Measurements from ENCODE around the gene LMF1. TPM values are rescaled to one million over a fixed set of nuclear protein-coding genes. Genes with fewer than 3 reads are reported as not detected.

LMF1 gene
- total and polyA plus RNA-seq, 2 experiments from 2014 or later = 18.8 to 41.6 TPM

GRCh38 chr16:856811-857210 is 114.0 kb downstream of the LMF1 start:
- no peak overlapping the region for H3K27ac ChIP-seq
- H3K36me3 ChIP-seq = no peaks in the 10 kb centered on the region
- no peaks in the 10 kb centered on the region for H3K27me3 ChIP-seq
- no peaks in the 10 kb centered on the region for H3K4me1 ChIP-seq (ENCODE audit: low read depth)
- DNase-seq (ENCODE audit: low read depth in 1 of 2, low spot score in 1 of 2) = no peak
- TF ChIP-seq, protein P1, sequence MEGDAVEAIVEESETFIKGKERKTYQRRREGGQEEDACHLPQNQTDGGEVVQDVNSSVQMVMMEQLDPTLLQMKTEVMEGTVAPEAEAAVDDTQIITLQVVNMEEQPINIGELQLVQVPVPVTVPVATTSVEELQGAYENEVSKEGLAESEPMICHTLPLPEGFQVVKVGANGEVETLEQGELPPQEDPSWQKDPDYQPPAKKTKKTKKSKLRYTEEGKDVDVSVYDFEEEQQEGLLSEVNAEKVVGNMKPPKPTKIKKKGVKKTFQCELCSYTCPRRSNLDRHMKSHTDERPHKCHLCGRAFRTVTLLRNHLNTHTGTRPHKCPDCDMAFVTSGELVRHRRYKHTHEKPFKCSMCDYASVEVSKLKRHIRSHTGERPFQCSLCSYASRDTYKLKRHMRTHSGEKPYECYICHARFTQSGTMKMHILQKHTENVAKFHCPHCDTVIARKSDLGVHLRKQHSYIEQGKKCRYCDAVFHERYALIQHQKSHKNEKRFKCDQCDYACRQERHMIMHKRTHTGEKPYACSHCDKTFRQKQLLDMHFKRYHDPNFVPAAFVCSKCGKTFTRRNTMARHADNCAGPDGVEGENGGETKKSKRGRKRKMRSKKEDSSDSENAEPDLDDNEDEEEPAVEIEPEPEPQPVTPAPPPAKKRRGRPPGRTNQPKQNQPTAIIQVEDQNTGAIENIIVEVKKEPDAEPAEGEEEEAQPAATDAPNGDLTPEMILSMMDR (IDR thresholded peaks at IDR 0.05; ENCODE audit: low read depth, low read length) = no peak
- H3K9me3 ChIP-seq (ENCODE audit: low read depth) = no peaks in the 10 kb centered on the region
- H3K4me3 ChIP-seq = no peak overlapping the region

GRCh38 chr16:856101-856500 is 114.7 kb downstream of the LMF1 start:
- TF ChIP-seq, protein P1 (IDR thresholded peaks at IDR 0.05; ENCODE audit: low read depth, low read length) = no peak
- no peak for DNase-seq (ENCODE audit: low read depth in 1 of 2, low spot score in 1 of 2)
- H3K36me3 ChIP-seq = no peaks in the 10 kb centered on the region
- no peaks in the 10 kb centered on the region for H3K4me1 ChIP-seq (ENCODE audit: low read depth)
- H3K4me3 ChIP-seq = no peak overlapping the region
- H3K9me3 ChIP-seq (ENCODE audit: low read depth) = no peaks in the 10 kb centered on the region
- no peaks in the 10 kb centered on the region for H3K27me3 ChIP-seq
- H3K27ac ChIP-seq = no peak overlapping the region

- Histone ChIP-seq H3K4me3 (no peak overlapping the region), H3K27ac (no peak overlapping the region), H3K9me3 (ENCODE audit: low read depth) (no peaks in the 10 kb centered on the region), H3K27me3 (no peaks in the 10 kb centered on the region), H3K36me3 (no peaks in the 10 kb centered on the region), H3K4me1 (ENCODE audit: low read depth) (no peaks in the 10 kb centered on the region)
- TF ChIP-seq, protein P1 (IDR thresholded peaks at IDR 0.05; ENCODE audit: low read depth, low read length) = no peak
- DNase-seq (ENCODE audit: low read depth in 1 of 2, low spot score in 1 of 2) = no peak
Measured at GRCh38 chr16:855471-855870, 115.3 kb downstream of the LMF1 start.

DNA sequence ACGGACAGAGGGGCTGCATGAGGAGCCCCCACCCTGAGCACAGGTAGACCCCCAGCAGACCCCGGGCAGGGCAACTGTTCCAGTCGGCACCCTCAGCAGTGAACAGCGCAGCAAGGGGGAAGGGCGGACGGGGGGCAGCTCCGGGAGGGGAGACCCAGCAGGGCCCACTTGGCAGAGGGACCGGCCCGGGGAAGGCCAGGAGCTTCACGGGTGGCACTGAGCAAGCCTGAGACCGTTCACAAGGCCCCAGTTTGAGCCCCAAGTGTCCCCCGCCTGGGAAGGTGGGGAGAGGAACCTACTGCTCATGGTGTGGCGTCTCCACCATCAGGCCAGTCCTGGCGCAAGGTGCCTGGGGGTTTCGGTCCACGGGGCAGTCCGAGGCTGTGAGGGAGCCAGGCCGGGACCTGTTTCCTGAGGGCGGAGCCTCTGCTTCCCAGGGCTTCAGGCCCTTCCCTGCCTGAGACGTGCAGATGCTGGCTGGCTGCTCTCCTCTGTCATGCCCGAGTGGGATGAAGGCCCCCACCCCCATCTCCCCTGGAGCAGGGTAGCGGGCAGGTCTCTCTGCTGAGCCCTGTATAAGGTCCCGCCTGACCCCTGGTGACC is 115.9 kb downstream of the LMF1 start:
- Histone ChIP-seq H3K36me3 (no peaks in the 10 kb centered on the region), H3K27ac (no peak overlapping the region), H3K4me1 (ENCODE audit: low read depth) (no peaks in the 10 kb centered on the region), H3K4me3 (no peak overlapping the region), H3K27me3 (no peaks in the 10 kb centered on the region), H3K9me3 (ENCODE audit: low read depth) (no peaks in the 10 kb centered on the region)
- no peak for DNase-seq (ENCODE audit: low read depth in 1 of 2, low spot score in 1 of 2)
- TF ChIP-seq, protein P1 (IDR thresholded peaks at IDR 0.05; ENCODE audit: low read depth, low read length) = no peak

DNA sequence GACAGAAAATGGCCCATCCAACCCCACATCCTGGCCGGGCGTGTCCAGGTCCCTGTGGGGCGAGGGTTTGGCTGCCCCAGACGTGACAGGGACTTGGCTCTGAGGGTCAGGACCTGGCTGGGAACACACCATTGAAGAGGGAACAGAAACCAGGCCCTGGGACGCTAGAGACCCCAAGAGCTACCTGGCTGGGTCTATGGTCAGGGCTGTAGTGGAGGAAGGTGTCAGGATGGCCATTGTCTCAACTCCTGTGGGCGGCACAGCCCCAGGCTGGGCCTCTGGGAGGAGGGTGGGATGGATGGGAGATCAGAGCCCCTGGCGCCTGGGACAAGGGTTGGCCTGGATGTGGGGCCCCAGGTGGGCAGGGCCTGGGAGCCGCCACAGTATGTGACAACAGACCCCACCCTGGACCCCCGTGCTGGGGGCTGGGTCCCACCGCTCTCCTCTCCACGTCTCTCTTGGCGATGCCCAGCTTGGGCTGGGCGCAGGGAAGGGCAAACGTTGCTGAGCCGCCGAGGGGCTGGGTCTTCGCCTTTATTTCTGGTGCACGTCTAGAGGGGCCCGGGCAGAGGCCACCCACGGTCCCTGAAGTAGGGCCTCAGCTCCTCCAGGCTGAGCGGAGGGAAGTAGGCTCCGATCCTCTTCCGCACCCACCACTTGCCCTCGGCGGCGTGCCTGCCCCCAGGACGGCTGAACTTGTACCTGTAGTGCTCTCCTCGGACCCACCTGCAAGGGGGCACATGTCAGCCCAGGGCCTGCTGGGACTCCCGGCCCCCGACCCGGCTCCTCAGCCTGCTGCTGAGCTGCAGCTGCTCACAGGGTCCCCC is 116.6 kb downstream of the LMF1 start:
- H3K36me3 ChIP-seq = no peaks in the 10 kb centered on the region
- no peaks in the 10 kb centered on the region for H3K27me3 ChIP-seq
- H3K4me3 ChIP-seq = no peak overlapping the region
- H3K27ac ChIP-seq = no peak overlapping the region
- H3K9me3 ChIP-seq (ENCODE audit: low read depth) = no peaks in the 10 kb centered on the region
- H3K4me1 ChIP-seq (ENCODE audit: low read depth) = no peaks in the 10 kb centered on the region
- TF ChIP-seq, protein P1 (IDR thresholded peaks at IDR 0.05; ENCODE audit: low read depth, low read length) = no peak
- DNase-seq (ENCODE audit: low read depth in 1 of 2, low spot score in 1 of 2) = no peak
